Choroid plexus epithelial cell (primary cell): Measurements from ENCODE around the gene PAFAH1B1.

Experiments used
- DNase-seq: peaks from one replicate; pipeline ENCODE4 v3.0.0-alpha.2; 2010; ENCODE audit warnings: low read depth
- H3K4me3 ChIP-seq: 2 replicates; pipeline ENCODE4 v1.5.1; 2011; ENCODE audit warnings: low read depth, mild to moderate bottlenecking, control low read depth, low read length, moderate library complexity
- TF ChIP-seq, protein P1 (sequence below): conservative IDR thresholded peaks from 2 replicates; pipeline ENCODE4 v1.5.1; 2011; ENCODE audit warnings: low read depth, mild to moderate bottlenecking, control low read depth, inconsistent platforms, low read length, moderate library complexity

PAFAH1B1 gene

DNA sequence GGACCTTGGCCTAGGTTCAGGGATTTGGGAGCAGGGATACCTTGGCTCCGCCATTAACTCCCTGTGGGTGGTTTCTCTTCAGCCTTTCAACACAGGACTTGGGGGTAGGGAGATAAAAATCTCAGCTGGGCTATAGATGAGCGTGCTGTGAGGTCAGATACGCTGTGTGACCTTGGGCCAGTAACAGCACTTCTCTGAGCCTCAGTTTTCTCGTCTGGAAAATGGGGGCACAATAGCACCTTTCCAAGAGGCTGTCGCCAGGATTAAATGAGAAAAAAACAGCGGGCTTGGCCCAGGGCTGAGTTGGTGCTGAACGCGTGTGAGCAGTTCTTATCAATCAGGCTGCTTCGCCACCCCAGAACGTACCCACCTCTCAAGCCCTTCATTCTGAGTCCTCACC lies 138.4 kb downstream of the PAFAH1B1 start:
- TF ChIP-seq, protein P1, sequence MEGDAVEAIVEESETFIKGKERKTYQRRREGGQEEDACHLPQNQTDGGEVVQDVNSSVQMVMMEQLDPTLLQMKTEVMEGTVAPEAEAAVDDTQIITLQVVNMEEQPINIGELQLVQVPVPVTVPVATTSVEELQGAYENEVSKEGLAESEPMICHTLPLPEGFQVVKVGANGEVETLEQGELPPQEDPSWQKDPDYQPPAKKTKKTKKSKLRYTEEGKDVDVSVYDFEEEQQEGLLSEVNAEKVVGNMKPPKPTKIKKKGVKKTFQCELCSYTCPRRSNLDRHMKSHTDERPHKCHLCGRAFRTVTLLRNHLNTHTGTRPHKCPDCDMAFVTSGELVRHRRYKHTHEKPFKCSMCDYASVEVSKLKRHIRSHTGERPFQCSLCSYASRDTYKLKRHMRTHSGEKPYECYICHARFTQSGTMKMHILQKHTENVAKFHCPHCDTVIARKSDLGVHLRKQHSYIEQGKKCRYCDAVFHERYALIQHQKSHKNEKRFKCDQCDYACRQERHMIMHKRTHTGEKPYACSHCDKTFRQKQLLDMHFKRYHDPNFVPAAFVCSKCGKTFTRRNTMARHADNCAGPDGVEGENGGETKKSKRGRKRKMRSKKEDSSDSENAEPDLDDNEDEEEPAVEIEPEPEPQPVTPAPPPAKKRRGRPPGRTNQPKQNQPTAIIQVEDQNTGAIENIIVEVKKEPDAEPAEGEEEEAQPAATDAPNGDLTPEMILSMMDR = no peak
- H3K4me3 ChIP-seq = no peak overlapping the region
- no peak for DNase-seq

DNA sequence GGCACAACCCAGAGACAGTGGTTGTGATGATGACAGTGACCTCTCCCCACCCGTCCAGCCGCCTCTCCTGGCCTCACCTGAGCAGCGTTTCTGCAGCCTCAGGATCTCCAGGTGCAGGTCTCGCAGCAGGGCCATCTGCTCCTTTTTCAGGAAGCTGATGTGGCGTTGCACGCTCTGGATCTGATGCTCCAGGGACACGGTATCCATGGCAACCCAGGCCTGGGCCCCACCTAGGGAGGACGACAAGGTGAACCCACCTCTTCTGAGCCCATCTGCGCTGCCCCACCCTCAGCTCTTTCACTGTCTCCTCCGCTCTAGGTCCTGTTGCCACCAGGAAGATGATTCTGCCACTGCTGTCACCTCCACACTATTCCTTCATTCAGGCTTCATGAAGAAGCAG lies 141.5 kb downstream of the PAFAH1B1 start:
- TF ChIP-seq, protein P1 = no peak
- no peak for DNase-seq
- H3K4me3 ChIP-seq = no peak overlapping the region
